ENCODE results near the gene BPIFB2. TPM values are rescaled to one million over a fixed set of nuclear protein-coding genes. Genes with fewer than 3 reads are reported as not detected.

The BPIFB2 gene
- total RNA-seq, 1 experiment from 2014 or later, result 0.15 TPM

GRCh38 chr20:32971703-32972161 lies 35.8 kb upstream of the BPIFB2 start:
- no peak overlapping the region for H2AFZ ChIP-seq (ENCODE audit: low read depth, low read length, poor library complexity, severe bottlenecking)
- H3K36me3 ChIP-seq (ENCODE audit: control insufficient read depth in 1 of 2, insufficient read depth in 2 of 2, low read length in 2 of 2), result no peaks in the 10 kb centered on the region
- H3K4me1 ChIP-seq (ENCODE audit: control insufficient read depth in 1 of 2, insufficient read depth in 2 of 2, low read length in 2 of 2), result no peaks in the 10 kb centered on the region
- no peaks in the 10 kb centered on the region for H3K9me3 ChIP-seq (ENCODE audit: control insufficient read depth in 1 of 2, insufficient read depth in 1 of 2, low read depth in 1 of 2, low read length in 2 of 2)
- H3K27ac ChIP-seq (ENCODE audit: low read depth, low read length), result no peak overlapping the region
- TF ChIP-seq EZH2phosphoT487 (IDR thresholded peaks at IDR 0.05; ENCODE audit: borderline replicate concordance), result no peak
- TF ChIP-seq CTCF (IDR thresholded peaks at IDR 0.05 in 2 of 3, conservative IDR thresholded peaks at IDR 0.05 in 1 of 3; ENCODE audit: borderline replicate concordance in 1 of 3, insufficient read depth in 1 of 3, low read depth in 2 of 3, low read length in 2 of 3), result no peak
- no peak for TF ChIP-seq EZH2 (IDR thresholded peaks at IDR 0.05)
- TF ChIP-seq SIN3A (IDR thresholded peaks at IDR 0.05; ENCODE audit: low read depth), result no peak
- no peak for TF ChIP-seq SRF (IDR thresholded peaks at IDR 0.05; ENCODE audit: low read depth)
- no peak for TF ChIP-seq ZBTB33 (IDR thresholded peaks at IDR 0.05; ENCODE audit: extremely low read depth, insufficient replicate concordance, low read length)
- no peak for TF ChIP-seq TCF7L2 (IDR thresholded peaks at IDR 0.05; ENCODE audit: borderline replicate concordance, extremely low read depth, insufficient read depth, insufficient read length)
- TF ChIP-seq YY1 (IDR thresholded peaks at IDR 0.05; ENCODE audit: extremely low read depth, insufficient replicate concordance, low read depth, low read length), result no peak
- no peak for TF ChIP-seq RAD21 (IDR thresholded peaks at IDR 0.05; ENCODE audit: low read depth)
- no peak for TF ChIP-seq EGR1 (IDR thresholded peaks at IDR 0.05; ENCODE audit: low read depth)
- TF ChIP-seq CEBPB (IDR thresholded peaks at IDR 0.05; ENCODE audit: low read depth), result no peak
- TF ChIP-seq MAX (IDR thresholded peaks at IDR 0.05), result no peak
- TF ChIP-seq JUND (IDR thresholded peaks at IDR 0.05), result no peak
- no peak for TF ChIP-seq FOSL1 (IDR thresholded peaks at IDR 0.05; ENCODE audit: low read depth)
- TF ChIP-seq REST (IDR thresholded peaks at IDR 0.05; ENCODE audit: low read depth), result no peak
- TF ChIP-seq ZFX (IDR thresholded peaks at IDR 0.05), result no peak
- TF ChIP-seq ELF1 (IDR thresholded peaks at IDR 0.05; ENCODE audit: borderline replicate concordance, low read depth), result no peak
- TF ChIP-seq CBX3 (IDR thresholded peaks at IDR 0.05; ENCODE audit: low read depth), result no peak
- TF ChIP-seq ZNF274 (IDR thresholded peaks at IDR 0.05; ENCODE audit: low read depth, low read length), result no peak
- DNase-seq (ENCODE audit: low read depth, low spot score) (no peak), ATAC-seq (no peak)
- no peaks in the 10 kb centered on the region for H3K9me2 ChIP-seq (ENCODE audit: insufficient read depth)
- intact Hi-C loops (cut with micrococcal nuclease), result no loop called here
- RAD21 ChIA-PET (ENCODE audit: low non-redundant PET in 1 of 2, low total read pairs in 2 of 2, uncharacterized antibody in 2 of 2, unreplicated experiment in 2 of 2), result no interaction called here
- POLR2A ChIA-PET, result no interaction called here
- H3K79me2 ChIP-seq (ENCODE audit: insufficient read depth, low read length), result no peaks in the 10 kb centered on the region
- no TSS peak for BruUV-seq (replicated peaks)
- H3K9ac ChIP-seq (ENCODE audit: low read length), result no peak overlapping the region
- no peak overlapping the region for H3K4me2 ChIP-seq (ENCODE audit: low read length)
- no peaks in the 10 kb centered on the region for H3K27me3 ChIP-seq (ENCODE audit: insufficient read depth, low read length)
- CTCF ChIA-PET, result no interaction called here
- no peaks in the 10 kb centered on the region for H4K20me1 ChIP-seq (ENCODE audit: insufficient read depth)
- H3K4me3 ChIP-seq (replicated peaks in 1 of 2; ENCODE audit: low read depth in 1 of 2, low read length in 2 of 2), result no peak overlapping the region

Data from HCT116 (cell line).